CD4-positive, alpha-beta T cell treated with Interleukin-4 for 1 hour (primary cell): Measurements from ENCODE around the gene DLL4.
"Not testable (repeated sequence)": the region's sequence is repeated elsewhere in the genome, so short reads cannot be mapped to it uniquely, and the experiment has no call there.

ENCODE experiments used
- DNase-seq, 2 donors: peaks; one replicate each; pipeline ENCODE4 v3.0.0-alpha.2; 2020 to 2022

Gene DLL4

GRCh38 chr15:40943764-40944365, 14.7 kb downstream of the DLL4 start:
- no peak for DNase-seq

GRCh38 chr15:40944510-40945296, 15.6 kb downstream of the DLL4 start:
- DNase-seq = no peak

- no peak for DNase-seq
These were observed 19.8 kb downstream of the DLL4 start for GRCh38 chr15:40948706-40949473.

GRCh38 chr15:40949756-40950207, 20.6 kb downstream of the DLL4 start:
- no peak for DNase-seq

GRCh38 chr15:40951764-40952163, 22.6 kb downstream of the DLL4 start:
- no peak for DNase-seq

GRCh38 chr15:40952301-40952900, 23.3 kb downstream of the DLL4 start:
- DNase-seq = no peak

- DNase-seq = peak; percentile 96 to 97
These were observed 24.0 kb downstream of the DLL4 start, which contains the start of gene CHAC1 for GRCh38 chr15:40952901-40953712. TSS of gene CHAC1 (plus strand) at chr15:40953471. CDS start at chr15:40953584, 113 bp downstream.

GRCh38 chr15:40953713-40954074, 24.6 kb downstream of the DLL4 start:
- DNase-seq = no peak

GRCh38 chr15:40954158-40954848, 25.2 kb downstream of the DLL4 start:
- not testable (repeated sequence) for DNase-seq

GRCh38 chr15:40955141-40955903, 26.2 kb downstream of the DLL4 start:
- no peak for DNase-seq

- no peak for DNase-seq
These were observed 26.9 kb downstream of the DLL4 start for GRCh38 chr15:40955930-40956540.

GRCh38 chr15:40956541-40956982, 27.4 kb downstream of the DLL4 start:
- DNase-seq = no peak

- no peak for DNase-seq
These were observed 28.0 kb downstream of the DLL4 start for GRCh38 chr15:40957041-40957555.

- DNase-seq = no peak
These were observed 28.5 kb downstream of the DLL4 start for GRCh38 chr15:40957581-40958051.

GRCh38 chr15:40958146-40958545, 29.0 kb downstream of the DLL4 start:
- no peak for DNase-seq

- DNase-seq = no peak
These were observed 29.6 kb downstream of the DLL4 start for GRCh38 chr15:40958723-40959122.

- DNase-seq = no peak
These were observed 30.4 kb downstream of the DLL4 start for GRCh38 chr15:40959331-40960141.

GRCh38 chr15:40960151-40960885, 31.2 kb downstream of the DLL4 start:
- DNase-seq = no peak
